Small intestine (tissue), 16 donors: ENCODE data around the gene FERD3L. TPM values are rescaled to one million over a fixed set of nuclear protein-coding genes. Genes with fewer than 3 reads are reported as not detected.
"Not testable (repeated sequence)": the region's sequence is repeated elsewhere in the genome, so short reads cannot be mapped to it uniquely, and the experiment has no call there.

Source experiments
- DNase-seq, 2 donors: peaks; one replicate each; pipeline versions ENCODE4 v3.0.0 to v3.0.0-alpha.2; 2013
- FAIRE-seq: peaks from 2 replicates; lab custom pipeline; 2012; peaks lifted over from hg19 to GRCh38; lab: Jason Lieb, UNC
- H3K27ac ChIP-seq, 3 donors: one replicate each; pipeline ENCODE4 v1.5.1; 2013; ENCODE audit warnings: low read length in 2 of 3, mild to moderate bottlenecking in 2 of 3, control low read depth in 1 of 3, inconsistent platforms in 1 of 3, low read depth in 1 of 3, moderate library complexity in 1 of 3
- H3K27me3 ChIP-seq, 3 donors: one replicate each; pipeline ENCODE4 v1.6.1; 2013; ENCODE audit warnings: low read length in 3 of 3, inconsistent platforms in 1 of 3; ENCODE audit not compliant: control insufficient read depth in 3 of 3, insufficient read depth in 3 of 3
- H3K36me3 ChIP-seq, 3 donors: one replicate each; pipeline ENCODE4 v1.6.1; 2013; ENCODE audit warnings: low read length in 3 of 3, inconsistent platforms in 1 of 3, low read depth in 1 of 3, mild to moderate bottlenecking in 1 of 3, moderate library complexity in 1 of 3; ENCODE audit not compliant: control insufficient read depth in 3 of 3, insufficient read depth in 2 of 3
- H3K4me1 ChIP-seq, 3 donors: one replicate each; pipeline ENCODE4 v1.6.1; 2013; ENCODE audit warnings: low read length in 2 of 3, inconsistent platforms in 1 of 3, low read depth in 1 of 3, mild to moderate bottlenecking in 1 of 3, moderate library complexity in 1 of 3; ENCODE audit not compliant: control insufficient read depth in 3 of 3, insufficient read depth in 2 of 3
- H3K4me3 ChIP-seq, 3 donors: one replicate each; pipeline ENCODE4 v1.5.1; 2013; ENCODE audit warnings: low read length in 3 of 3, control low read depth in 1 of 3, inconsistent platforms in 1 of 3, low read depth in 1 of 3, mild to moderate bottlenecking in 1 of 3, moderate library complexity in 1 of 3
- H3K9me3 ChIP-seq, 2 donors: one replicate each; pipeline ENCODE4 v1.6.1; 2013; ENCODE audit warnings: low read depth in 1 of 2, low read length in 1 of 2; ENCODE audit not compliant: control insufficient read depth in 2 of 2, insufficient read depth in 1 of 2
- WGBS, 3 donors: extraction: QIAGEN DNeasy Blood & Tissue Kit; methylation state at CpG; one replicate each; pipeline ENCODE4 v1.1.7; 2013; 5-methylcytosine and 5-hydroxymethylcytosine counted together
- long read RNA-seq, 10 donors: transcript quantifications; one replicate each; lab custom pipeline, GENCODE V29; 2026
- polyA plus RNA-seq, 4 donors: library from polyadenylated mRNA; stranded (reverse) in 3 of 4; unstranded in 1 of 4; fragments of 200-250 nt in 3 of 4; fragments of 120-200 nt in 1 of 4; gene quantifications; one replicate each; pipeline versions ENCODE4 v1.2.1 to v1.2.3, GENCODE V29; 2013
- donor health status: healthy with polysubstance abuse.
- donor health status: control.
- donor health status: control.
- donor health status: Bipolar disorder and iron deficiency.
- donor health status: healthy.

Gene FERD3L
- not detected for polyA plus RNA-seq
- long read RNA-seq, donor 1 = 0 reads
- long read RNA-seq, donor 2 = 0 reads
- long read RNA-seq, donor 3 = 0 reads
- long read RNA-seq, donor 4 = 0 reads
- long read RNA-seq, donor 5 = 0 reads
- long read RNA-seq, donor 6 = 0 reads
- long read RNA-seq, donor 7 = 0 reads
- long read RNA-seq, donor 8 = 0 reads
- long read RNA-seq, donor 9 = 0 reads
- long read RNA-seq, donor 10 = 0 reads

GRCh38 chr7:19144661-19145433 lies at the start of gene FERD3L:
Gene FERD3L, minus strand, starts transcription at chr7:19145421. Its CDS starts 59 bp downstream, at chr7:19145362.
- Histone ChIP-seq H3K9me3 (no peaks in the 10 kb centered on the region), H3K4me3 (no peak within 1 kb of the TSS), H3K27ac (no peak within 1 kb of the TSS), H3K4me1 (no peaks in the 10 kb centered on the region), H3K36me3 (no peaks in the 10 kb centered on the region), H3K27me3 (peaks cover 0 to 37% (median 18%) of the 10 kb centered on the region in 3 donors)
- FAIRE-seq (no peak), DNase-seq (no peak)
- whole genome bisulfite sequencing, 3 donors = 6 to 27% (median 26%) methylated on average over 50 to 51 of the region's 51 CpGs

- not testable (repeated sequence) for H3K36me3 ChIP-seq, DNase-seq, H3K4me3 ChIP-seq, H3K27me3 ChIP-seq, H3K9me3 ChIP-seq, H3K4me1 ChIP-seq, H3K27ac ChIP-seq, FAIRE-seq
- 32 to 34% (median 33%) methylated on average over 14 of the region's 14 CpGs for WGBS, 3 donors
These were observed 49.2 kb upstream of the FERD3L start for GRCh38 chr7:19194417-19194816.

- Histone ChIP-seq H3K4me3 (no peak overlapping the region), H3K4me1 (no peaks in the 10 kb centered on the region), H3K36me3 (no peaks in the 10 kb centered on the region), H3K27ac (no peak overlapping the region), H3K27me3 (no peaks in the 10 kb centered on the region), H3K9me3 (peaks cover 2 to 13% of the 10 kb centered on the region in 2 donors)
- no peak for FAIRE-seq
- WGBS, 3 donors = 80 to 85% (median 82%) methylated on average over 1 of the region's 1 CpG
- DNase-seq = no peak
These were observed 36.4 kb upstream of the FERD3L start for GRCh38 chr7:19181634-19182033.

GRCh38 chr7:19178595-19178994 lies 33.4 kb upstream of the FERD3L start:
- no peak overlapping the region for H3K4me3 ChIP-seq
- no peaks in the 10 kb centered on the region for H3K27me3 ChIP-seq
- 79 to 87% (median 80%) methylated on average over 4 of the region's 4 CpGs for WGBS, 3 donors
- no peak for FAIRE-seq
- H3K36me3 ChIP-seq = no peaks in the 10 kb centered on the region
- no peak for DNase-seq
- peaks cover 2 to 8% of the 10 kb centered on the region in 2 donors for H3K9me3 ChIP-seq
- no peaks in the 10 kb centered on the region for H3K4me1 ChIP-seq
- no peak overlapping the region for H3K27ac ChIP-seq

- Histone ChIP-seq H3K27ac (no peak overlapping the region), H3K27me3 (no peaks in the 10 kb centered on the region), H3K36me3 (no peaks in the 10 kb centered on the region), H3K9me3 (peaks cover 1 to 7% of the 10 kb centered on the region in 2 donors), H3K4me3 (no peak overlapping the region), H3K4me1 (no peaks in the 10 kb centered on the region)
- no peak for DNase-seq
- WGBS, 3 donors = 54 to 65% (median 56%) methylated on average over 5 of the region's 5 CpGs
- no peak for FAIRE-seq
These were observed 32.0 kb upstream of the FERD3L start for GRCh38 chr7:19177269-19177668.

GRCh38 chr7:19175241-19175640 lies 30.0 kb upstream of the FERD3L start:
- H3K36me3 ChIP-seq = no peaks in the 10 kb centered on the region
- H3K4me1 ChIP-seq = no peaks in the 10 kb centered on the region
- H3K4me3 ChIP-seq = no peak overlapping the region
- DNase-seq (no peak), FAIRE-seq (no peak)
- no peaks in the 10 kb centered on the region for H3K9me3 ChIP-seq
- WGBS, 3 donors = 46 to 62% (median 57%) methylated on average over 3 of the region's 3 CpGs
- no peak overlapping the region for H3K27ac ChIP-seq
- H3K27me3 ChIP-seq = no peaks in the 10 kb centered on the region

GRCh38 chr7:19161671-19162070 lies 16.4 kb upstream of the FERD3L start:
- H3K36me3 ChIP-seq = no peaks in the 10 kb centered on the region
- FAIRE-seq (no peak), DNase-seq (no peak)
- WGBS, 3 donors = 80 to 81% (median 81%) methylated on average over 3 of the region's 3 CpGs
- H3K27me3 ChIP-seq = no peaks in the 10 kb centered on the region
- H3K27ac ChIP-seq = no peak overlapping the region
- no peak overlapping the region for H3K4me3 ChIP-seq
- H3K9me3 ChIP-seq = no peaks in the 10 kb centered on the region
- H3K4me1 ChIP-seq = no peaks in the 10 kb centered on the region

GRCh38 chr7:19146699-19147098 lies 1.5 kb upstream of the FERD3L start:
- no peak overlapping the region for H3K4me3 ChIP-seq
- H3K27me3 ChIP-seq = peaks cover 0 to 37% (median 18%) of the 10 kb centered on the region in 3 donors
- DNase-seq (no peak), FAIRE-seq (no peak)
- no peaks in the 10 kb centered on the region for H3K9me3 ChIP-seq
- no peaks in the 10 kb centered on the region for H3K36me3 ChIP-seq
- WGBS, 3 donors = 5 to 6% (median 6%) methylated on average over 4 of the region's 4 CpGs
- no peaks in the 10 kb centered on the region for H3K4me1 ChIP-seq
- no peak overlapping the region for H3K27ac ChIP-seq
